Lung (tissue), 12 donors: ENCODE data around the gene POLE4. TPM values are rescaled to one million over a fixed set of nuclear protein-coding genes. Genes with fewer than 3 reads are reported as not detected.

ENCODE experiments used
- ATAC-seq: fragments of 200-7000 bp; cut with Tn5 transposase; one replicate; pipeline ENCODE4 v1.9.1; 2020; ENCODE audit warnings: moderate number of reproducible peaks; ENCODE audit not compliant: insufficient read depth, low FRiP score
- DNase-seq, 3 donors: peaks; one replicate each; pipeline ENCODE4 v3.0.0-alpha.2; 2013 to 2017
- H3K27ac ChIP-seq, 2 donors: one replicate each; pipeline ENCODE4 v1.5.1; 2013; ENCODE audit warnings: mild to moderate bottlenecking in 2 of 2, moderate library complexity in 2 of 2, control low read depth in 1 of 2, inconsistent platforms in 1 of 2, low read depth in 1 of 2, low read length in 1 of 2
- H3K27me3 ChIP-seq, 3 donors: one replicate each; pipeline ENCODE4 v1.5.1; 2013; ENCODE audit warnings: low read length in 2 of 3; ENCODE audit not compliant: control insufficient read depth in 3 of 3, insufficient read depth in 3 of 3
- H3K36me3 ChIP-seq, 4 donors: one replicate each; pipeline ENCODE4 v1.5.1; 2013; ENCODE audit warnings: low read length in 4 of 4, mild to moderate bottlenecking in 1 of 4, moderate library complexity in 1 of 4; ENCODE audit not compliant: control insufficient read depth in 4 of 4, insufficient read depth in 4 of 4
- H3K4me1 ChIP-seq, 5 donors: one replicate each; pipeline ENCODE4 v1.5.1; 2013; ENCODE audit warnings: low read length in 5 of 5, mild to moderate bottlenecking in 2 of 5, moderate library complexity in 1 of 5; ENCODE audit not compliant: control insufficient read depth in 5 of 5, insufficient read depth in 5 of 5
- H3K4me3 ChIP-seq: one replicate; pipeline ENCODE4 v1.5.1; 2013; ENCODE audit warnings: mild to moderate bottlenecking, control low read depth, moderate library complexity
- H3K9ac ChIP-seq, 2 donors: one replicate each; pipeline ENCODE4 v1.5.1; 2013; ENCODE audit warnings: low read length in 2 of 2, control low read depth in 1 of 2; ENCODE audit not compliant: insufficient read depth in 1 of 2
- H3K9me3 ChIP-seq, 4 donors: one replicate each; pipeline ENCODE4 v1.5.1; 2013; ENCODE audit warnings: low read length in 3 of 4, mild to moderate bottlenecking in 1 of 4, moderate library complexity in 1 of 4; ENCODE audit not compliant: control insufficient read depth in 4 of 4, insufficient read depth in 3 of 4
- WGBS, 2 donors: extraction: QIAGEN DNeasy Blood & Tissue Kit; methylation state at CpG; one replicate each; pipeline ENCODE4 v1.1.7; 2013; 5-methylcytosine and 5-hydroxymethylcytosine counted together
- polyA plus RNA-seq, 2 donors: library from polyadenylated mRNA; stranded (reverse); fragments of 200-250 nt; gene quantifications; one replicate each; pipeline ENCODE4 v1.2.1, GENCODE V29; 2013
- total RNA-seq, 2 donors: library from RNA; depleted of rRNA in 1 of 2; stranded (reverse); fragments of >200 nt in 1 of 2; gene quantifications; one replicate each; pipeline ENCODE4 v1.2.1, GENCODE V29; 2014 to 2021
- TF ChIP-seq, protein P1 (sequence below): IDR thresholded peaks from 2 replicates; pipeline ENCODE4 v1.5.1; 2012; ENCODE audit warnings: mild to moderate bottlenecking; ENCODE audit errors: control extremely low read depth, extremely low read depth
- donor health status: control.
- donor health status: control.
- donor health status: Bipolar disorder and iron deficiency.
- donor health status: healthy.
- donor health status: DM: yes; HTN: yes; CAD: no.

Gene POLE4
- total and polyA plus RNA-seq, 4 donors = 18.7 to 87.9 (median 57.6) TPM

DNA sequence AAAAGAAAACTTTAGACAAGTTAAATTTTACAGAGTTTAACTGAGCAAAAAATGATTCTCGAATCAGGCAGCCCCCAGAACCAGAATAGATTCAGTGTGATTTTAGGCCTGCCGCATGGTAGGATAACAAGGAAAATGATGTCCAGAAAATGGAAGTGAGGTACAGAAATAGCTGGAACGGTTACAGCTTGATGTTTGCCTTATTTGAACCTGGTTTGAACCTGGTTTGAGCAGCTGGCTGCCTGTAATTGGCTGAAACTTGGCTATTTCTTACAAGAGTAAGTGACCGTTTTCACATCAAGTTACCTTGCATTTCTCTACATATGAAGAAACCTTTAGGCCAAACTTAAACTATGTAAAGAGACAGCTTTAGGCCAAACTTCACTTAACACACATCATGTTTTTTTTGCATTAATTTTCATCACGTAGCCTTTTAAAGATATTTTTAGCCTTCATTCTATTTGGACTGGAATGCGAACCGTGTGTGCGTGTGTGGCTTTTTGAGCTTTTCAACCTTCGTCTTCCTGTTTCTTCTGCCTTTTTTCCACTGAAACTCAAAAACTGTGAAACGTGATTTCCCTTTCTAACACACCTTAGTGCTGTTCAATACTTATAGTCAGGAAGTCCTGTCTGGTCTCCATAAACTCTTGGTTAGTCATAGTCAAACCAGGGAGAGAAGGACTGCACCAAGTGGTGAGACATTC lies 4.5 kb upstream of the POLE4 start:
- 88 to 95% methylated on average over 10 of the region's 10 CpGs for WGBS, 2 donors
- Histone ChIP-seq H3K4me1 (peaks cover 0 to 4% (median 0%) of the 10 kb centered on the region in 5 donors), H3K9ac (no peak overlapping the region), H3K36me3 (peaks cover 0 to 6% (median 0%) of the 10 kb centered on the region in 4 donors), H3K4me3 (no peak overlapping the region), H3K27ac (no peak overlapping the region), H3K9me3 (peaks cover 0 to 7% (median 5%) of the 10 kb centered on the region in 4 donors), H3K27me3 (no peaks in the 10 kb centered on the region)
- ATAC-seq (no peak), DNase-seq (peak in 1 of 3 donors; percentile 4)
- TF ChIP-seq, protein P1, sequence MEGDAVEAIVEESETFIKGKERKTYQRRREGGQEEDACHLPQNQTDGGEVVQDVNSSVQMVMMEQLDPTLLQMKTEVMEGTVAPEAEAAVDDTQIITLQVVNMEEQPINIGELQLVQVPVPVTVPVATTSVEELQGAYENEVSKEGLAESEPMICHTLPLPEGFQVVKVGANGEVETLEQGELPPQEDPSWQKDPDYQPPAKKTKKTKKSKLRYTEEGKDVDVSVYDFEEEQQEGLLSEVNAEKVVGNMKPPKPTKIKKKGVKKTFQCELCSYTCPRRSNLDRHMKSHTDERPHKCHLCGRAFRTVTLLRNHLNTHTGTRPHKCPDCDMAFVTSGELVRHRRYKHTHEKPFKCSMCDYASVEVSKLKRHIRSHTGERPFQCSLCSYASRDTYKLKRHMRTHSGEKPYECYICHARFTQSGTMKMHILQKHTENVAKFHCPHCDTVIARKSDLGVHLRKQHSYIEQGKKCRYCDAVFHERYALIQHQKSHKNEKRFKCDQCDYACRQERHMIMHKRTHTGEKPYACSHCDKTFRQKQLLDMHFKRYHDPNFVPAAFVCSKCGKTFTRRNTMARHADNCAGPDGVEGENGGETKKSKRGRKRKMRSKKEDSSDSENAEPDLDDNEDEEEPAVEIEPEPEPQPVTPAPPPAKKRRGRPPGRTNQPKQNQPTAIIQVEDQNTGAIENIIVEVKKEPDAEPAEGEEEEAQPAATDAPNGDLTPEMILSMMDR = no peak

DNA sequence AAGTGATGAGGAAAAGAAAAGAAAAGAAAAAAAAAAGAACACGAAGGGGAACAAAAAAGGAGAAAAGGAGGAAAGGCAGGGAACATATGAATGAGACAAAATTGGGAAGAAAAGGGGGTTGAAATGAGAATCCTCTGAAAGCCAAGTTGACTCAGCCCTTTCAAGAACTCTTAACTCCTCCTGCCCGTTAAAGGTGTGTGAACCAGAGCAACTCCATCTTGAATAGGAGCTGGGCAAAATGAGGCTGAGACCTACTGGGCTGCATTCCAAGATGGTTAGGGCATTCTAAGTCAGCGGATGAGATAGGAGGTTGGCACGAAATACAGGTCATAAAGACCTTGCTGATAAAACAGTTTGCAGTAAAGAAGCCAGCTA lies 4.0 kb upstream of the POLE4 start:
- no peak overlapping the region for H3K27ac ChIP-seq
- H3K9ac ChIP-seq = no peak overlapping the region
- no peak for DNase-seq
- no peak overlapping the region for H3K4me3 ChIP-seq
- ATAC-seq = no peak
- H3K9me3 ChIP-seq = peaks cover 0 to 9% (median 5%) of the 10 kb centered on the region in 4 donors
- peaks cover 0 to 8% (median 3%) of the 10 kb centered on the region in 5 donors for H3K4me1 ChIP-seq
- peaks cover 0 to 6% (median 0%) of the 10 kb centered on the region in 4 donors for H3K36me3 ChIP-seq
- TF ChIP-seq, protein P1 = no peak
- 92 to 97% methylated on average over 4 of the region's 4 CpGs for WGBS, 2 donors
- no peaks in the 10 kb centered on the region for H3K27me3 ChIP-seq

DNA sequence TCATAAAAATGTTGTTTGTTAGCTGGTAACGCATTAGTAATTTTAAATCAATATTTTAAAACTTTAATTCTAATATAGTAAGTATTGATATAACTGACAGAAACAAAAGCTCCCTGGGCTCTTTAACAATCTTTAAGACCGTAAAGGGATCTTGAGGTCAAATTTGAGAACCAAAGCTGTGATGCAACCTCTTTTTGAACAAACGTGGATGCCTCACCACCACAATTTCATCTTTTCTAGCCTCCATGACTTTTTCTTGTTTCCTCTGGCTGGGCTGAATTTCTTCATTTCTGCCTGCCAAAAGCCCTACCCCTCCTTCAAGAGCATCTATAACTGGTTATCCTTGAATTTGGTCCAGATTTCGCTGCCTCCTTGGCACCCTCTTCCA lies 563 bp upstream of the POLE4 start:
- H3K9ac ChIP-seq = no peak overlapping the region
- H3K27me3 ChIP-seq = no peaks in the 10 kb centered on the region
- peak overlapping the region; percentile 85 for H3K4me3 ChIP-seq
- no peak for ATAC-seq
- H3K27ac ChIP-seq = peak overlapping the region; percentile 93 to 100
- TF ChIP-seq, protein P1 = no peak
- H3K9me3 ChIP-seq = peaks cover 0 to 5% (median 2%) of the 10 kb centered on the region in 4 donors
- WGBS, 2 donors = 45 to 49% methylated on average over 4 of the region's 4 CpGs
- H3K36me3 ChIP-seq = peaks cover 0 to 22% (median 10%) of the 10 kb centered on the region in 4 donors
- DNase-seq = no peak
- peaks cover 0 to 8% (median 6%) of the 10 kb centered on the region in 5 donors for H3K4me1 ChIP-seq
